ENCODE results near the gene PYCARD.

- TF ChIP-seq CTCF (IDR thresholded peaks at IDR 0.05) (no peak), POLR2A (IDR thresholded peaks at IDR 0.05) (no peak), POLR2AphosphoS5 (IDR thresholded peaks at IDR 0.05) (no peak)
These were observed 20.2 kb downstream of the PYCARD start for GRCh38 chr16:31182391-31182790.
